Measurements from ENCODE around the gene PINLYP. TPM values are rescaled to one million over a fixed set of nuclear protein-coding genes. Genes with fewer than 3 reads are reported as not detected.

The PINLYP gene
- polyA plus RNA-seq, 1 donor (not counting 4 experiments of a cell fraction or from before 2014, with no cell fraction given): 16.0 TPM

DNA sequence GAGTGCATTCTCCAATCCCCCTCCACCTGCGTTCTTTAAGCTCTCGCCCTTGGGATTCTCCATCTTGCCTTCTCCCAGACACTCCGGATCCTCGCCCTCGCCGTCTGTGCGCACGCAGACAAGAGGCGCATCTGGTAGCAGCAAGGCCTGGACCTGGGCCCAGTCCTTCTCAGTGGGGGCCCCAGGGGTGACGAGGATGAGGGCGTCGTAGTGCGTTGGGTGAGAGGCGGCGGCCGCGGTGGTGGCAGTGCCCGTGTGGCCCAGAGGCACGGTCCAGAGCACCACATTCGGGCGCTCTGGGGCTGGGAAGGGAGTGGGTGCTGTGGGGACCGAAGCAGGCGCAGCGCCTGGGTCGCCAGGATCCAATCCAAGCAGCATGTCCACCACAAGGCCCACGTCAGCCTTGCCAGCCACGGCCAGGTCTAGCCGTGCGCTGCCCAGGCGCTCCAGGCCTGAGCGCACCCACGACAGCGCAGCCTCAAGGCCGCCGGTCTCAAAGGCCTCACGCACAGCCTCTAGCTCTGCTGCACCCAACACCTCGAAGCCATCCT lies 17.3 kb downstream of the PINLYP start:
- FAIRE-seq (no peak), DNase-seq (ENCODE audit: low read depth, low spot score) (no peak)
- H3K4me2 ChIP-seq (ENCODE audit: control insufficient read depth, extremely low read depth, insufficient read depth, low read depth, low read length): no peak overlapping the region
- H3K36me3 ChIP-seq (ENCODE audit: control insufficient read depth in 2 of 2, extremely low read depth in 1 of 2, insufficient read depth in 2 of 2, low read length in 2 of 2): peaks cover 12 to 38% of the 10 kb centered on the region in 2 experiments
- H2AFZ ChIP-seq (ENCODE audit: control insufficient read depth, low read length): no peak overlapping the region
- no peaks in the 10 kb centered on the region for H3K9me1 ChIP-seq (ENCODE audit: control insufficient read depth, extremely low read depth, insufficient read depth, low read length)
- peaks cover 20% of the 10 kb centered on the region for H3K4me1 ChIP-seq (ENCODE audit: control insufficient read depth, extremely low read depth, insufficient read depth, low read length)
- H3K9me3 ChIP-seq (ENCODE audit: control insufficient read depth, low read depth, low read length): no peaks in the 10 kb centered on the region
- peaks cover 55% of the 10 kb centered on the region for H3K79me2 ChIP-seq (ENCODE audit: control insufficient read depth, insufficient read depth, low read length)
- H3K9ac ChIP-seq (ENCODE audit: control insufficient read depth, extremely low read depth, insufficient read depth, low read length): no peak overlapping the region
- TF ChIP-seq, protein P1, sequence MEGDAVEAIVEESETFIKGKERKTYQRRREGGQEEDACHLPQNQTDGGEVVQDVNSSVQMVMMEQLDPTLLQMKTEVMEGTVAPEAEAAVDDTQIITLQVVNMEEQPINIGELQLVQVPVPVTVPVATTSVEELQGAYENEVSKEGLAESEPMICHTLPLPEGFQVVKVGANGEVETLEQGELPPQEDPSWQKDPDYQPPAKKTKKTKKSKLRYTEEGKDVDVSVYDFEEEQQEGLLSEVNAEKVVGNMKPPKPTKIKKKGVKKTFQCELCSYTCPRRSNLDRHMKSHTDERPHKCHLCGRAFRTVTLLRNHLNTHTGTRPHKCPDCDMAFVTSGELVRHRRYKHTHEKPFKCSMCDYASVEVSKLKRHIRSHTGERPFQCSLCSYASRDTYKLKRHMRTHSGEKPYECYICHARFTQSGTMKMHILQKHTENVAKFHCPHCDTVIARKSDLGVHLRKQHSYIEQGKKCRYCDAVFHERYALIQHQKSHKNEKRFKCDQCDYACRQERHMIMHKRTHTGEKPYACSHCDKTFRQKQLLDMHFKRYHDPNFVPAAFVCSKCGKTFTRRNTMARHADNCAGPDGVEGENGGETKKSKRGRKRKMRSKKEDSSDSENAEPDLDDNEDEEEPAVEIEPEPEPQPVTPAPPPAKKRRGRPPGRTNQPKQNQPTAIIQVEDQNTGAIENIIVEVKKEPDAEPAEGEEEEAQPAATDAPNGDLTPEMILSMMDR (optimal IDR thresholded peaks at IDR 0.05 in 1 of 3, IDR thresholded peaks at IDR 0.05 in 1 of 3, conservative IDR thresholded peaks at IDR 0.05 in 1 of 3; ENCODE audit: extremely low read depth in 1 of 3, insufficient read depth in 2 of 3, low read length in 3 of 3): no peak
- TF ChIP-seq EZH2 (IDR thresholded peaks at IDR 0.05; ENCODE audit: low read length): no peak
- no peak overlapping the region for H3K27ac ChIP-seq (ENCODE audit: control insufficient read depth, insufficient read depth, low read length)
- no peaks in the 10 kb centered on the region for H3K27me3 ChIP-seq (ENCODE audit: control insufficient read depth, extremely low read depth, insufficient read depth, low read length)
- H4K20me1 ChIP-seq (ENCODE audit: control insufficient read depth, extremely low read depth, insufficient read depth, low read length): peaks cover 5% of the 10 kb centered on the region
- dilution Hi-C loops (cut with MboI; ENCODE audit: extremely low pct_ligation_motif_present, low sequenced_read_pairs): no loop called here
- no peak overlapping the region for H3K4me3 ChIP-seq (ENCODE audit: control insufficient read depth in 2 of 3, extremely low read depth in 1 of 3, insufficient read depth in 2 of 3, low read depth in 1 of 3, low read length in 3 of 3)

DNA sequence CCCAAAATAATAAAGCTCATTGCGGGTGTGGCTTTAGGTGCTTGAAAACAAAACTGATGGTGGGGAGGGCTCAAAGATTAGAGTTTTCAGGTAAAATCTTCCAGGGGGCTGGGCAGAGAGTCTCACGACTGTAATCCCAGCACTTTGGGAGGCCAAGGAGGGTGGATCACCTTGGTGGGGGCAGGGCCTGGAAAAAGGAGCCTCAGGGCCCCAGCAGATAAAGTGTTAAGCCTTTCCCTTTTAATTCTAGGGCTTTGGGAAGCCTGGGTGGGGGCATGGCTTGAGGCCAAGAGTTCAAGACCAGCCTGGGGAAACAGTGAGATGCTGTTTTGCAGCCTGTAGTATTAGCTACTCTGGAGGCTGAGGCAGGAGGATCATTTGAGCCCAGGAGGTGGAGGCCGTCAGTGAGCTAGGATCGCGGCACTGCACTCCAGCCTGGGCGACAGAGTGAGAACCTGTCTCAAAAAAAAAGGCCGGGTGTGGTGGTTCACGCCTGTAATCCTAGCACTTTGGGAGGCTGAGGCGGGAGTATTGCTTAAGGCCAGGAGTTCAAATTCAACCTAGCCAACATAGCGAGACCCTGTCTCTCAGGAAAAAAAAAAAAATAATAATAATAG lies 18.6 kb downstream of the PINLYP start:
- Histone ChIP-seq H3K27ac (ENCODE audit: control insufficient read depth, insufficient read depth, low read length) (no peak overlapping the region), H4K20me1 (ENCODE audit: control insufficient read depth, extremely low read depth, insufficient read depth, low read length) (peaks cover 5% of the 10 kb centered on the region), H3K4me1 (ENCODE audit: control insufficient read depth, extremely low read depth, insufficient read depth, low read length) (peaks cover 24% of the 10 kb centered on the region), H3K4me2 (ENCODE audit: control insufficient read depth, extremely low read depth, insufficient read depth, low read depth, low read length) (peak overlapping the region; percentile 85), H3K27me3 (ENCODE audit: control insufficient read depth, extremely low read depth, insufficient read depth, low read length) (no peaks in the 10 kb centered on the region), H2AFZ (ENCODE audit: control insufficient read depth, low read length) (no peak overlapping the region), H3K9me3 (ENCODE audit: control insufficient read depth, low read depth, low read length) (no peaks in the 10 kb centered on the region), H3K9me1 (ENCODE audit: control insufficient read depth, extremely low read depth, insufficient read depth, low read length) (no peaks in the 10 kb centered on the region), H3K36me3 (ENCODE audit: control insufficient read depth in 2 of 2, extremely low read depth in 1 of 2, insufficient read depth in 2 of 2, low read length in 2 of 2) (peaks cover 13 to 40% of the 10 kb centered on the region in 2 experiments), H3K9ac (ENCODE audit: control insufficient read depth, extremely low read depth, insufficient read depth, low read length) (peak overlapping the region; percentile 99), H3K79me2 (ENCODE audit: control insufficient read depth, insufficient read depth, low read length) (peaks cover 66% of the 10 kb centered on the region), H3K4me3 (ENCODE audit: control insufficient read depth in 2 of 3, extremely low read depth in 1 of 3, insufficient read depth in 2 of 3, low read depth in 1 of 3, low read length in 3 of 3) (peak overlapping the region; percentile 70 to 96 (median 96))
- dilution Hi-C loops (cut with MboI; ENCODE audit: extremely low pct_ligation_motif_present, low sequenced_read_pairs): no loop called here
- no peak for TF ChIP-seq EZH2 (IDR thresholded peaks at IDR 0.05; ENCODE audit: low read length)
- TF ChIP-seq, protein P1 (optimal IDR thresholded peaks at IDR 0.05 in 1 of 3, IDR thresholded peaks at IDR 0.05 in 1 of 3, conservative IDR thresholded peaks at IDR 0.05 in 1 of 3; ENCODE audit: extremely low read depth in 1 of 3, insufficient read depth in 2 of 3, low read length in 3 of 3): no peak
- FAIRE-seq (no peak), DNase-seq (ENCODE audit: low read depth, low spot score) (no peak)

Data from keratinocyte (primary cell).